Stimulated activated CD4-positive, alpha-beta T cell treated with anti-CD3 and anti-CD28 coated beads, Interleukin-1b, Interleukin-23, amount 100 ng/mL, for 4 hours (primary cell): ENCODE data around the gene RTN4RL1.

Experiments
- DNase-seq, 2 donors: peaks; one replicate each; pipeline ENCODE4 v3.0.0-alpha.2; 2020; ENCODE audit warnings: low read depth in 2 of 2

Gene RTN4RL1

DNA sequence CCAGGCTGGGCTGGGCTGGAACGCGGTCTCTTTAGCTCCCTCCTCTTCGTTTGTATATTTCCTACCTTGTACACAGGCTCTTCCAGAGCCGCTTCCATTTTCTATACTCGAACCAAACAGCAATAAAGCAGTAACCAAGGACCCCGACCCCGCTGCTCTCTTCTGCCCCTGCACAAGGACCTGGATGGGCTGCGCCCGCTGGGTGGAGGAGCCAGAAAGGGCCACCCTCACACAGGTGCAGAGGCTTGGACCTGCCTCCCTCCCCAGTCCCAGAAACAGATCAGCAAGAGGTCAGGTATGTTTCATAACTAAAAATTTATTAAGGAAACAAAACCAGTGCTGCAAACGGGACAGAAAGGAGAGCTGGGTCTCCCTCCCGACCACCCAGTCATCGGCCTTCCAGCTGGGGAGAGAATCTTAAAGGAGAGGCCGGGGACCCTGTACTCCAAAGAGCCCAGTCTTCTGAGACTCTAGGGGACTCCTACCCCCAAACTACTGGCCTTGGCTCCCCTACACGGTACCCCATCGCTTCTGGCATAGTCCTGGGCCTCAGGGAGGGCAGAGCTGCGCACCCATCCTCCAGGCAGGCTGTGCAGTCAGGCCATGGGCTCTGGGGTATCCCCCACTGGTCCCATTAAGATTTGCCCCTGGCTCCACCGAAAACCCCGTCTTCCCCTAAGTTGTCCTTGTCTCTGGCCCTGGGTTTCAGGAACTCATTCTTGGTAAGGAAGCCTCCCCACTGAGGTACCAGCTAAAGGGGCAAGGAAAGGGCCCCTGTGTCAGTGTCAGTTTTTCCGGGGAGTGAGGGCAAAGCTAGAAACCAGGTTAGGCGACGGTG lies 34.6 kb upstream of the RTN4RL1 start:
- no peak for DNase-seq

DNA sequence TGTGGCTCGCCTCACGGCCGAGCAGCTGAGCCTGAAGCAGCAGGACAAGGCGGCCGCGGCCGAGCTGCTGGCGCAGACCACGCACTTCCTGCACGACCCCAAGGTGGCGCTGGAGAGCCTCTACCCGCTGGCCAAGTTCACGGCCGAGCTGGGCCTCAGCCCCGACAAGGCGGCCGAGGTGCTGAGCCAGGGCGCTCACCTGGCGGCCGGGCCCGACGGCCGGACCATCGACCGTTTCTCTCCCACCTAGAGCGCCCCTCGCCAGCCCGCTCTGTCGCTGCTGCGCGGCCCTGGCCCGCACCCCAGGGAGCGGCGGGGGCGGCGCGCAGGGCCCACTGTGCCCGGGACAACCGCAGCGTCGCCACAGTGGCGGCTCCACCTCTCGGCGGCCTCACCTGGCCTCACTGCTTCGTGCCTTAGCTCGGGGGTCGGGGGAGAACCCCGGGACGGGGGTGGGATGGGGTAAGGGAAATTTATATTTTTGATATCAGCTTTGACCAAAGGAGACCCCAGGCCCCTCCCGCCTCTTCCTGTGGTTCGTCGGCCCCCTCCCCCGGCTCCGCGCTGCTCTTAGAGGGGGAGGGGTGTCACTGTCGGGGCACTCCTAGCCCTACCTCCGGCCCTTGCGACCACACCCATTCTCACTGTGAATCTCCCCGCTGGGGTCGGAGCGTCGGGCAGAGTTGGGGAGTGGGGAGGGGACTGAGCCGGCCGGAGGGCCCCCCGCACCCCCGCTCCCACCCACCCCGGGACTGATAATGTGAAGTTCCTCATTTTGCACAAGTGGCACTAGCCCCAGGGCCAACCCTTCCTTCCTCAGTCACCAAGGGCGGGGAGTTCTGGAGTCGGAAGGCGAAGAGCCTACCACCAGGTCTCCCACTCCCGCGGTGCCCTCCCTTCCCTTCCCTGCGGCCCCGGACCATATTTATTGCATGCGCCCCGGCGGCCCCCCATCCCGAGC lies 33.7 kb upstream of the RTN4RL1 start:
- peak in 1 of 2 donors; percentile 67 for DNase-seq

DNA sequence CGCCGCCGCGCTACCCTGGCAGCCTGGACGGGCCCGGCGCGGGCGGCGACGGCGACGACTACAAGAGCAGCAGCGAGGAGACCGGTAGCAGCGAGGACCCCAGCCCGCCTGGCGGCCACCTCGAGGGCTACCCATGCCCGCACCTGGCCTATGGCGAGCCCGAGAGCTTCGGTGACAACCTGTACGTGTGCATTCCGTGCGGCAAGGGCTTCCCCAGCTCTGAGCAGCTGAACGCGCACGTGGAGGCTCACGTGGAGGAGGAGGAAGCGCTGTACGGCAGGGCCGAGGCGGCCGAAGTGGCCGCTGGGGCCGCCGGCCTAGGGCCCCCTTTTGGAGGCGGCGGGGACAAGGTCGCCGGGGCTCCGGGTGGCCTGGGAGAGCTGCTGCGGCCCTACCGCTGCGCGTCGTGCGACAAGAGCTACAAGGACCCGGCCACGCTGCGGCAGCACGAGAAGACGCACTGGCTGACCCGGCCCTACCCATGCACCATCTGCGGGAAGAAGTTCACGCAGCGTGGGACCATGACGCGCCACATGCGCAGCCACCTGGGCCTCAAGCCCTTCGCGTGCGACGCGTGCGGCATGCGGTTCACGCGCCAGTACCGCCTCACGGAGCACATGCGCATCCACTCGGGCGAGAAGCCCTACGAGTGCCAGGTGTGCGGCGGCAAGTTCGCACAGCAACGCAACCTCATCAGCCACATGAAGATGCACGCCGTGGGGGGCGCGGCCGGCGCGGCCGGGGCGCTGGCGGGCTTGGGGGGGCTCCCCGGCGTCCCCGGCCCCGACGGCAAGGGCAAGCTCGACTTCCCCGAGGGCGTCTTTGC lies 32.8 kb upstream of the RTN4RL1 start:
- no peak for DNase-seq

DNA sequence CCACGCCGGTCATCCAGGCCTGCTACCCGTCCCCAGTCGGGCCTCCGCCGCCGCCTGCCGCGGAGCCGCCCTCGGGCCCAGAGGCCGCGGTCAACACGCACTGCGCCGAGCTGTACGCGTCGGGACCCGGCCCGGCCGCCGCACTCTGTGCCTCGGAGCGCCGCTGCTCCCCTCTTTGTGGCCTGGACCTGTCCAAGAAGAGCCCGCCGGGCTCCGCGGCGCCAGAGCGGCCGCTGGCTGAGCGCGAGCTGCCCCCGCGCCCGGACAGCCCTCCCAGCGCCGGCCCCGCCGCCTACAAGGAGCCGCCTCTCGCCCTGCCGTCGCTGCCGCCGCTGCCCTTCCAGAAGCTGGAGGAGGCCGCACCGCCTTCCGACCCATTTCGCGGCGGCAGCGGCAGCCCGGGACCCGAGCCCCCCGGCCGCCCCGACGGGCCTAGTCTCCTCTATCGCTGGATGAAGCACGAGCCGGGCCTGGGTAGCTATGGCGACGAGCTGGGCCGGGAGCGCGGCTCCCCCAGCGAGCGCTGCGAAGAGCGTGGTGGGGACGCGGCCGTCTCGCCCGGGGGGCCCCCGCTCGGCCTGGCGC lies 32.1 kb upstream of the RTN4RL1 start:
- no peak for DNase-seq

DNA sequence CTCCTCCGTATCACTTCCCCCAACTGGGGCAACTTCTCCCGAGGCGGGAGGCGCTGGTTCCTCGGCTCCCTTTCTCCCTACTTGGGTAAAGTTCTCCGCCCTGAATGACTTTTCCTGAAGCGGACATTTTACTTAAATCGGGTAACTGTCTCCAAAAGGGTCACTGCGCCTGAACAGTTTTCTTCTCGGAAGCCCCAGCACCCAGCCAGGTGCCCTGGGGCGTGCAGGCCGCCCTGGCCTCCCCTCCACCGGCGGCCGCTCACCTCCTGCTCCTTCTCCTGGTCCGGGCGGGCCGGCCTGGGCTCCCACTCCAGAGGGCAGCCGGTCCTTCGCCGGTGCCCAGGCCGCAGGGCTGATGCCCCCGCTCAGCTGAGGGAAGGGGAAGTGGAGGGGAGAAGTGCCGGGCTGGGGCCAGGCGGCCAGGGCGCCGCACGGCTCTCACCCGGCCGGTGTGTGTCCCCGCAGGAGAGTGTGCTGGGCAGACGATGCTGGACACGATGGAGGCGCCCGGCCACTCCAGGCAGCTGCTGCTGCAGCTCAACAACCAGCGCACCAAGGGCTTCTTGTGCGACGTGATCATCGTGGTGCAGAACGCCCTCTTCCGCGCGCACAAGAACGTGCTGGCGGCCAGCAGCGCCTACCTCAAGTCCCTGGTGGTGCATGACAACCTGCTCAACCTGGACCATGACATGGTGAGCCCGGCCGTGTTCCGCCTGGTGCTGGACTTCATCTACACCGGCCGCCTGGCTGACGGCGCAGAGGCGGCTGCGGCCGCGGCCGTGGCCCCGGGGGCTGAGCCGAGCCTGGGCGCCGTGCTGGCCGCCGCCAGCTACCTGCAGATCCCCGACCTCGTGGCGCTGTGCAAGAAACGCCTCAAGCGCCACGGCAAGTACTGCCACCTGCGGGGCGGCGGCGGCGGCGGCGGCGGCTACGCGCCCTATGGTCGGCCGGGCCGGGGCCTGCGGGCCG lies 31.4 kb upstream of the RTN4RL1 start:
- DNase-seq, result no peak

DNA sequence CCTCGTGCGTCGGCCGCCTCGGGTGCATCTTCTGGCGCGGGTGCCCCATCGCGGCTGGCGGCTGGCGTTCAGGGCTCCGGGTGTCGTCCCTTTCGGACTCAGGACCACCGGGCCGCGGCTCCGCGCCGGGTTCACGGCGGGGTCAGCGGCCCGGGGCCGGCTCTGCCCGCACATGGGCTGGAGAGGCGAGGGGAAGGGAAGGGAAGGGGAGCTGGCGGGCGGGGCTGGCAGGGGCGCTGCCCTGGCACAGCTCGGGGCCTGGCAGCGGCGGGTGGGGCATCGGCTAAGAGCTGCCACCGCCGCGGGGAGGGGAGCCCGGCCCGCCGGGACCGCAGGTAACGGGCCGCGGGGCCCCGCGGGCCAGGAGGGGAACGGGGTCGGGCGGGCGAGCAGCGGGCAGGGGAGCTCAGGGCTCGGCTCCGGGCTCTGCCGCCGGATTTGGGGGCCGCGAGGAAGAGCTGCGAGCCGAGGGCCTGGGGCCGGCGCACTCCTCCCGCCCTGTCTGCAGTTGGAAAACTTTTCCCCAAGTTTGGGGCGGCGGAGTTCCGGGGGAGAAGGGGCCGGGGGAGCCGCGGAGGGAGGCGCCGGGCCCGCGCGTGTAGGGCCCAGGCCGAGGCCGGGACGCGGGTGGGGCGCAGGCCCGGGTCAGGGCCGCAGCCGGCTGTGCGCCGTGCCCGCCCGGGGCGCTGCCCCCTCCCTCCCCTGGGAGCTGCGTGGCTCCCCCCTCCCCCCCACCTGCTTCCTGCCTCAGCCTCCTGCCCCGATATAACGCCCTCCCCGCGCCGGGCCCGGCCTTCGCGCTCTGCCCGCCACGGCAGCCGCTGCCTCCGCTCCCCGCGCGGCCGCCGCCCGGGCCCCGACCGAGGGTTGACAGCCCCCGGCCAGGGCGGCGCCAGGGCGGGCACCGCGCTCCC lies 30.4 kb upstream of the RTN4RL1 start:
- DNase-seq, result no peak

DNA sequence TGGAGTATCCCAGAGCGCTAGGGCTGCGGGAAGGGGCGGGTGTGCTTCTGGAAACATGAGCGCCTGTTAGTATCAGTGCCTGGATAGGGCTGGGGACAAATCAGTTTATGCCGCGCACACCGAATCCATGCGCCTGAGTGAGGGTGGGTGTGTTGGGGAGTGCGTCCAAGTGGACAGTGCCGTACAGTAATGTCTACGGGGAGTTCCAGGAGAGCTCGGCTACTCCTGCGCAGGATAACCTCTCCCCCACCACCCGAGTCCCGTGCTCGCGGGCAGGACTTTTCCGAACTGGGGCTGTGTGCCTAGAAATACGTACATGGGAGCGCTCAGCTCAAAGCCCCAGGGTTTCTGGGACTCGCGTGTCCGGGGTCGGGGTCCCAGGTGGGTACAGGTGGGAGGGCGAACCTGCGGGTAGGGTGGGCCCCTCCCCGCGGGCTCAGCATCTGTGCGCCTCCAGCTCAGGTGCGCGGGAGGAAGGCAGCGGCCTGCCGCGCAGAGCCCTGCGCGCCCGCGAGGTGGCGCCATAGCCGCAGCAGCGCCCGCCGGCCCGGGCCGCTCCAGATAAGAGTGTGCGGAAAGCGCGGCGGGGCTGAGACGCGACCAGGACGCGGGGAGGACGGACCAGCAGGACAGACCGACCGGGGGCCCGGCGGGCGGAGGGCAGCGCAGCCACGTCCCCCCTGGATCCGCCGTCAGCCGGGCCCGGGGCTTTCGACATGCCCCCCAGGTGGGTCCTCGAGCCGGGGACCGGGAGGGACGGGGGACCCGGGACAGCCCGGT lies 29.6 kb upstream of the RTN4RL1 start, which contains the start of gene HIC1:
HIC1 (plus strand) TSS at position 592 of the 780 bp plus-strand sequence. CDS start 1,588 bp downstream, outside the sequence.
- DNase-seq, result peak; percentile 74 to 75

DNA sequence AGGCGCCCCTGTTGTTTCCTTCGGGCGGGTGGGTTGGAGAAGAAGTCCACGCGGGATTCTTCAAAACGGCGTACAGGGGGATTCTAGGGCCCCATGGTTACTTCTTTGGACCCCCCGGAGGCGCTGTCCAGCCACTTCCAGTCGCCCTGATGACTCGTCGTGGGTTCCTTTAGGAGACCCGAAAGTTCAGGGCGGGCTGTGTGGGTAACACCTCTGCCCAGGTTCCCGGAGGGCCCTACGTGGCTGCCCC lies 29.1 kb upstream of the RTN4RL1 start:
- no peak for DNase-seq

DNA sequence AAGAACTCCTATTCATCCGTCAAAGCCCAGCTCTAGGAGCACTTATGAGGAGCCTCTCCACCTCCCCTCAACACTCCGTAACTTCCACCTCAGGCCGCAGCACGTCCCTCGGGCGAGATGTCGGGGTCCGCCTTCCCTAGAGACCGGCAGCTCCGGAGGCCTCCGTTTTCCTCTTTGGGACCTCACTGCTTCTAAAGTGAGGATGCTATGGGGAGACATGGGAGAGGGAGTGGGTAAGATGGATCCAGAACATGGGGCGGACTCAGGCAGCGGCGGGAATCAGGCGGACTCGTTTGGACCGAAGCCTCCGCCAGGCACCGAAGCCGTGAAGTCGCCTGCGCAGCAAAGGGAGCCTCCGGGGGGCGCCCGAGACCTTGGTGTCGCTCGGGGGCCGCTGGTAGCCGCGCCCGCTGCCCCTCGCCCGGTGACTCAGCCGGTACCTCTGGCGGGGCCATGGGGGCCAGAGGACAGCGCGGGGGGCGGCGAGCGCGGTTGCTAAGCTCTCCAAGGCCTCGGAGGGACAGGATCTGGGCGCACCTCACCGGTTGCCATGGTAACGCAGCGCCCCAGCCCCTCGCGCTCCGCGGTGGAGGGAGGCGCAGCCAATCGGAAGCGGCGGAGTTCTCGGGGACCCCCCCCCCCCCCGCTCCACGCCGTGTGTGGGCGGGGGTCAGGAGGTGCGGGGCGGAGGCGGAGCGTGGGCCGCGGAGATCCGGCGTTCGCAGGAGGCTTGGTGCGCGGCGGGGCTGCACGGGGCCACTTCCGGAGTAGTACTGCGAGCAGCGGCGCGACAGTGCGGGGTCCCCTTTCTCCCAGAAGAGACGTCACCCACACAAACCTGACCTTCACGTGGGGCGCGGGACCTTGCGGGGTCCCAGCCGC lies 28.5 kb upstream of the RTN4RL1 start:
- DNase-seq, result peak; percentile 61 to 73

DNA sequence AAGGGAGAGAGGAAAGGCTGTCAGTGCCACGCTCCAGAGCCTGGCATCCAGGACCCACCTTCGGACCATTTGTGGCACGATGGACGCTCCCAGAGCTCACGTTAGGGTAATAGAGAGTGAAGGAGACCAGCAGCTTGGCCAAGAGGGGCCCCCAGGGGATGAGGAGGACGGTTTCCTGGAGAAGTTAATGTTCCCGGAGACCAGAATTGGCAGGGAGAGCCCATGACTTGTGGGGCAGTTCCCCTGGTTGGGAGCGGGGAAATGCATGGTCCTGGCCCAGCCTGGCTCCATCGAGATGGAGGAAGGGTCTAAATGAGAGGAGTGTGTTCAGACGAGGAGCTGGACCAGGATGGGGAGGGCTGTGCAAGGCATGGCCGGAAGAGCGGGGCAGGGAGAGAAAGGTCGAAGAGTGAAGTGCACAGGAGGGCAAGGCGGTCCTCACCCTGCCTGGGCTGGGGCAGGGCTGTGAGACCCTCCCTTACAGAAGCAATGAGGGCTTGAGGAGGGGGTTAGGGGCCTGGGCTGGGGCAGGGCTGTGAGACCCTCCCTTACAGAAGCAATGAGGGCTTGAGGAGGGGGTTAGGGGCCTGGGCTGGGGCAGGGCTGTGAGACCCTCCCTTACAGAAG lies 26.9 kb upstream of the RTN4RL1 start:
- no peak for DNase-seq

DNA sequence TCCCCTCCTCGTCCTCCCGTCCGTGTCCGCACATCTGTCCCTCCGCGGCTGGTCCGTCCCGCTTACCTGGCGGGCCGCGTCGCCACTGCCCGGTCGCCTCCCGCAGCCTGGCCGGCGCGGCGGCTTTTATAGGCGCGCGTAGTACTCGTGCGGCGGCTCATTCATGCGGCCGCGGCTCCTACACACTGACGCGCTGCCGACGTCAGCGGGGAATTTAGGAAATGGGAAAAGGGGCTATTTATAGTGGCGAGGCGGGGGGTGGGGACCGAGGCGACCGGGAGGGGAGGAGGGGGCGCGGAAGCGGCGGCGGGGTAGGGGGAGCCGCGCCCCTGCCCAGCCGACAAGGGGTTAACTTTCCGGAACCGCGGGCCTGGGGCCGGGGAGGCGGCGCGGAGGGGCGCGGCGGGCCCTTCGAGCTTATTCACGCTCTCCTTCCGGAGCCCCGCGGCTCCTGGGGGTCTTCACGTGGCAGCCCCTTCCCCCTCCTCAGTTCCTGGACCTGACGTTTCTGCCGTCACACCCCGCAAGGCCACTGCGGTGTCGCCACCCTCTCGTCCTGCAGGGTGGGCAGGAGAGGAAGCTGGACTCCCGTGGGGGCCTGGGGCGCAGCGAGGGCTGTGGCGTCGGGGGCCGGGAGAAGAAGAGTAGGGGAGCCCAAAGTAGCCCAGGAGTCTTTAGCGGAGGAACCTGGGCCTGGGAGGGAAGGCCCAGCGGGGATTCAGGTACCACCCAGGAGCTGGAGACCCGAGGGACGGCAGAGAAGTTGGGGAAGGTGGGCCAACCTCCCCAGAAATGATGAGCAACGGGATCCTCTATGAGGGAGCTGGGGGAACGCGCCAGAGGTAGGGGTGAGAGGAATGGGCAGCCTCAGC lies 26.2 kb upstream of the RTN4RL1 start:
- no peak for DNase-seq

DNA sequence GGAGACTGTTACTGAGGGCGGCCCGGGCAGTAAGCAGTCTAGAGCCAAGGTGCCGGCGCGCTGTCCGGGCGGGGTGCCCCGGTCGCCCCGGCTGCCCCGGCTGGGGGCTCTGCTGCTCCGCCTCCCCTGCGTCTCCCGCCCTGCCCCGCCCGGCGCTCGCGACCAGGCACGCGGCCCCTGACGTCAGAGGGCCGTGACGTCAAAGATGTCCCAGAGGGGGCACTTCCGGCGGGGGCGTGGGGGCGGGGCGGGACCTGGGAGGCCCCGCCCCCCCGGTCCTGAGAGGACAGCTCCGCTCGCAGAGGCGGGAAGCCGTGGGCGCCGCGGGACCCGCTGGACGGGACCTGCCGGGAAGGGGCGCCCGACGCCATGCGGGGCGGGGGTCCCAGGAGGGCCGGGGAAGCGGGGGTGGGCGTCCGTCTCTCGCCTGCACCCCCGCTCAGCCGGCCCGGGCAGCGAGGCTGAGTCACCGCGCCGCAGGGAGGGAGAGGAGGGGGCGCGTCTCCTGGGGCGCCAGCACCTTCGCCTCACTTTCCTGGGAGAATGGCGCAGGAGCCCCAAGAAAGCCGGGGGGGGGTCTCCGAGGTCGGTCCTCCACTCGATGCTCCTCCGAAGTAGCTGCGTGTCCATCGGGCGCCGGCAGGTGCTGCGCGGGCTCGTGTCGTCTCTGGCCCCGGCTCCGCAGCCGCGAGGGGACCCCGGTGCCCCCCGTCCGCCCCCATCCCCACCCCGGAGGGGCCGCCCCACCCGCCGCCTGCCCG lies 25.3 kb upstream of the RTN4RL1 start:
- DNase-seq, result peak; percentile 67 to 71

DNA sequence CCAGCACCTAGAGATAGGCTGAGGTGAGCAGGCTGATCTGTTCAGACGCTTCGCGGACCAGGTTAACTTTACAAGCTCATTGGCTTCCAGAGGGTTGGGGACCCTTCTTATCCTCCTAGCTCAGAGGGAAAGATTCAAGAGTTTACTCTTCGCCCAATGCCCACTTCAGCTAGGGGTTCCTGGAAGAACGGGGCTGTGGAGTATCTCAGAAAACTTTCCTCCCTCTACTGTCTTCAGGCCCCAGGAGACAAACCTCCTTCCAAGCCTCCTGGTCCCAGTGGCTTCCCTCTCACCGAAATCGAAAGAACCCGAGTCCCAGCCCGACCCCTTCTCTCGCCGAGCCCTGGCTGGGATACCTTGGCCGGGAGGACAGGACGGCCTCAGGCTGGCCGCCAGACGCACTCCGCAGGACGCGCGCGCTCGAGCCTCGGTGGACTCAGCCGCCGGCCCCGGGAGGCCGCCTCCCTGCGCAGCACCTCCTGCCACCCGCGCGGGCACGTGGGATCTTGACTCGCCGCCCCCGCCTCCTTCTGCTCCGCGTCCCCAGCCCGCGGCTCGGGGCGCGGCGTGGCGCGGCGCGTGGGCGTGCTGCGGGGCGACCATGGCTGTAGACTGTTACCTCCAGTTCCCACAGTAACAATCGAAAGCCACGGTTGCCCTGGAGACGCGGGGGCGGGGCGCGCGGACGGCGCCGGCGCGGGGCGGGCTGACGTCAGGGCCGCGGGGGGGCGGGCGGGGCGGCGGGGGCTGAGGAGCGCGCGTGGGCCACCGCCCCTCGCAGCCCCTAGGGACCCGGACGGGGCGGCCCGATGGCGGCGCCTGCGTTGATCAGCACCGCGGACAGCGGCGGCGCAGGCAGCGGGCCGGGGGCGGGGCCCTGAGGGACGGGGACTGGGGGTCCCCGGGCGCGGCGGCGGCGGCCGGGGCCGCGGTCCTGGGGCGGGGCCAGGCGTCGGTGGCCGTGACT lies 24.5 kb upstream of the RTN4RL1 start:
- peak; percentile 91 to 92 for DNase-seq

DNA sequence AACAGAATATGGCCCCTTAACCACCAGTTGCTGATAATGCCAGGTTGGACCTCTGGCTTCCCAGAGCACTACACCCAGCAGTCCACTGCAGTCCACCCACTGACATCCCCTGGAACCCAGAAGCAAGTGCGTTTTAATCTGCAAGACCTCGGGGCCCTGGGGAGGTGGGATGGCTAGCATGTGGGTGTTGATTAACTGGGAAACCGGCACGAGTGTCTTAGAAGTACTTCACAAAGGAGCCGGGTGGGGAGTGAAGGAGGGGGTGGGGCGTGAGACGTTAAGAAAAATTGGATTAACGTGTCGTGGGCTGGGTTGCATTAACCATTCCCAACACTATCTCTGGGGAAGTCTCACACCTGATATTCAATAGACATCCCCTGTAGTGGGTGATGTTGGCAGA lies 23.7 kb upstream of the RTN4RL1 start:
- no peak for DNase-seq
